Mucosa of descending colon (tissue), 3 donors: ENCODE data around the gene ASMTL. TPM values are rescaled to one million over a fixed set of nuclear protein-coding genes. Genes with fewer than 3 reads are reported as not detected.
"Not testable (repeated sequence)": the region's sequence is repeated elsewhere in the genome, so short reads cannot be mapped to it uniquely, and the experiment has no call there.

Experiments
- ATAC-seq: fragments of 200-7000 bp; cut with Tn5 transposase; one replicate; pipeline ENCODE4 v1.9.1; 2020; ENCODE audit warnings: mild to moderate bottlenecking, moderate library complexity
- DNase-seq, 3 donors: peaks; one replicate each; pipeline ENCODE4 v3.0.0-alpha.2; 2020
- H3K36me3 ChIP-seq: fragments of 200-600 bp; one replicate; pipeline ENCODE4 v1.8.0; 2021; ENCODE audit warnings: low read depth, mild to moderate bottlenecking
- H3K4me1 ChIP-seq: fragments of 200-600 bp; one replicate; pipeline ENCODE4 v1.8.0; 2021; ENCODE audit warnings: low read depth, mild to moderate bottlenecking
- H3K4me3 ChIP-seq: fragments of 200-600 bp; one replicate; pipeline ENCODE4 v1.8.0; 2021; ENCODE audit warnings: mild to moderate bottlenecking
- H3K9me3 ChIP-seq: fragments of 200-600 bp; one replicate; pipeline ENCODE4 v1.8.0; 2021; ENCODE audit warnings: mild to moderate bottlenecking
- intact Hi-C, 2 donors: fragments of 100-400 bp; cut with DNase I in 1 of 2; cut with micrococcal nuclease in 1 of 2; formaldehyde crosslinking; loops; one replicate each; pipeline versions ENCODE4 v1.11.0 to v1.11.1; 2022; cut with DNase I, micrococcal nuclease
- total RNA-seq, 3 donors: library from RNA; stranded (reverse); fragmentation: NEBNext Ultra II Directional in 2 of 3; extraction: Animal tissue kit (Norgen Biotek cat#: 25700) in 2 of 3; gene quantifications; one replicate each; pipeline versions ENCODE4 v1.2.1 to v1.2.4, GENCODE V29; 2021 to 2023
- TF ChIP-seq, protein P1 (sequence below): fragments of 200-600 bp; IDR thresholded peaks from one replicate; pipeline ENCODE4 v1.8.0; 2022; ENCODE audit warnings: antibody characterized with exemption, mild to moderate bottlenecking
- donor health status: DM: no; HTN: no; CAD: no; lungs with moderate emphysema.
- donor health status: DM: no; HTN: no; CAD: no.
- donor health status: DM: no; HTN: yes; CAD: no.

The ASMTL gene
- total RNA-seq, 3 donors from 2014 or later: 15.6 to 32.0 (median 18.8) TPM

DNA sequence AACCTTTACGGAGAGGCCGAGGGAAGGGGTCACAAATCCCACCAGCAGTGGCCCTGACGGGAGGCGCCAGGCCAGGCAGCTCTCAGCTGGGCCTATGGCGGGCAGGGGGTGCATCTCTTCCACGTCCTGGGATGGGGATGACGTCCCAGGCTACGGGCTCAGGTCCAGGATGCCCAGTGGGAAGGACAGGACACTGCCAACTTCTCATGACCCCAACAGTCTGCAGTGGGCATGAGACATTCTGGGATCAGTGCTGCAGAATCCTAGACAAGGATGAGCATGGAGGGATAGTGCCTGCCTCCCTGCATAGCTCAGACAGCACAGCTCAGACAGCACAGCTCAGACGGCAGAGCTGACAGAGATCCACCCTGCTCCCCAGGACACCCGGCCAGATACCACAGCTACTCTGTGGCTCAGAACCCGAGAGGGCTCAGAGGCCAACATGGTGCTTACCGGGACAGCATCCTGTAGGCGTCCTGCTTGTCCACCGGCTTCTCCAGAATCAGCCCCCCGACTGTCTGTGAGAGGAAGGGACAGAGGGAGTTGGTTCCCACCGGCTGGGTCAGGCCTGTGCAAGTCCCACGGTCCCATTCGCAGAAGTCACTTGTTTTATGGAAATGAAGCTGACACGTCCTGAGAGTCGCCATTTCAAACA is 17.3 kb downstream of the ASMTL start:
- Histone ChIP-seq H3K4me1 (no peaks in the 10 kb centered on the region), H3K36me3 (no peaks in the 10 kb centered on the region), H3K4me3 (no peak overlapping the region), H3K9me3 (no peaks in the 10 kb centered on the region)
- ATAC-seq (no peak), DNase-seq (peak in 2 of 3 donors; percentile 13 to 34)
- TF ChIP-seq, protein P1, sequence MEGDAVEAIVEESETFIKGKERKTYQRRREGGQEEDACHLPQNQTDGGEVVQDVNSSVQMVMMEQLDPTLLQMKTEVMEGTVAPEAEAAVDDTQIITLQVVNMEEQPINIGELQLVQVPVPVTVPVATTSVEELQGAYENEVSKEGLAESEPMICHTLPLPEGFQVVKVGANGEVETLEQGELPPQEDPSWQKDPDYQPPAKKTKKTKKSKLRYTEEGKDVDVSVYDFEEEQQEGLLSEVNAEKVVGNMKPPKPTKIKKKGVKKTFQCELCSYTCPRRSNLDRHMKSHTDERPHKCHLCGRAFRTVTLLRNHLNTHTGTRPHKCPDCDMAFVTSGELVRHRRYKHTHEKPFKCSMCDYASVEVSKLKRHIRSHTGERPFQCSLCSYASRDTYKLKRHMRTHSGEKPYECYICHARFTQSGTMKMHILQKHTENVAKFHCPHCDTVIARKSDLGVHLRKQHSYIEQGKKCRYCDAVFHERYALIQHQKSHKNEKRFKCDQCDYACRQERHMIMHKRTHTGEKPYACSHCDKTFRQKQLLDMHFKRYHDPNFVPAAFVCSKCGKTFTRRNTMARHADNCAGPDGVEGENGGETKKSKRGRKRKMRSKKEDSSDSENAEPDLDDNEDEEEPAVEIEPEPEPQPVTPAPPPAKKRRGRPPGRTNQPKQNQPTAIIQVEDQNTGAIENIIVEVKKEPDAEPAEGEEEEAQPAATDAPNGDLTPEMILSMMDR: no peak
- intact Hi-C loops: no loop called here

DNA sequence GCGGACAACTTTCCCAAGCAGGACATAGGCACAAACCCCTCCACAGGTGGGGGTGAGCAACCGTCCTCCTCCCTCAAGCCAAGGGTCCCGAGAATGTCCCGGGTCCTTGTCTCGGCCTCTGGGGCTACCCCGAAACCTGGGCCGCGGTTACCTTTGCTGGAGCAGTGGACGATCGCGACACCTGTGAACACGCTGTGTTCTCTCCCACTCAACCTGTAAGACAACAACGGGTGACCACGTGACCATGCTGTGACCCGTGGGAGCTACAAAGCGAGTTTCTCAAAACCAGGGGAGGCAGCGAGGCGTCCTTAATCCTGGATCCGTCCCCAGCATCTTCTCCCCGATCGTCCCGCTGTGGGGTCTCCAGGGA is 17.9 kb downstream of the ASMTL start:
- no peaks in the 10 kb centered on the region for H3K36me3 ChIP-seq
- intact Hi-C loops: no loop called here
- ATAC-seq: no peak
- no peak overlapping the region for H3K4me3 ChIP-seq
- TF ChIP-seq, protein P1: no peak
- H3K9me3 ChIP-seq: no peaks in the 10 kb centered on the region
- no peaks in the 10 kb centered on the region for H3K4me1 ChIP-seq
- peak in 1 of 3 donors; percentile 26 for DNase-seq

DNA sequence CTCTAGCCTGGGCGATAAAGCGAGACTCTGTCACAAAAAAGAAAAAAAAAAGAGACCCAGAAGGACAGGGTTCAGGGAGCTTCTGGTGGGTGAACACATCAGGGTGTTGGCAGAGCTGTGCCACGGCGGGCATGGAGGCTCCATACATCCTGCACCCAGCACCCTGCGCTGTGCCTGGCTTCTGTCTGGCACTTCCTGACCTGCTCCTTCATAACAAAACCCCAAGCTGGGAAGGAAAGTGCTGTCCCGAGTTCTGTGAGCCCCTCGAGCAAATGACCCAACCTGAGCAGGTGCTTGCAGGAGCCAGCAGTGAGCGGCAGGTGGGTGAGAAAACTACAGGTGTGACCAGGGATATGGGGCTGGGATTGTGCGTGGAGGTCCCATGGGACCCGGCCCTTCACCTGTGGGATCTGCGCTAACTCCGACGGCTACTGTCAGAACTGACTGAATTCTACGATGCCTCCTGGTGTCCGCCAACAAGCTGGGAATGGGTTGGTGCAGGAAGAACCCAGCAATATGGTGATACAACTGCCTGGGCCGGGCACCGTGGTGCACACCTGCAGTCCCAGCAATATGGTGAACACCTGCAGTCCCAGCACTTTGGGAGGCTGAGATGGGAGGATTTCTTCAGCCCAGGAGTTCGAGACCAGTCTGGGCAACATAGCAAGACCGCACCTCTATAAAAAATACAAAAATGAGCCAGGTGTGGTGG is 18.9 kb downstream of the ASMTL start:
- H3K9me3 ChIP-seq: no peaks in the 10 kb centered on the region
- H3K36me3 ChIP-seq: no peaks in the 10 kb centered on the region
- peak in 1 of 3 donors; percentile 28 for DNase-seq
- TF ChIP-seq, protein P1: no peak
- no peak overlapping the region for H3K4me3 ChIP-seq
- intact Hi-C loops: no loop called here
- no peak for ATAC-seq
- no peaks in the 10 kb centered on the region for H3K4me1 ChIP-seq

DNA sequence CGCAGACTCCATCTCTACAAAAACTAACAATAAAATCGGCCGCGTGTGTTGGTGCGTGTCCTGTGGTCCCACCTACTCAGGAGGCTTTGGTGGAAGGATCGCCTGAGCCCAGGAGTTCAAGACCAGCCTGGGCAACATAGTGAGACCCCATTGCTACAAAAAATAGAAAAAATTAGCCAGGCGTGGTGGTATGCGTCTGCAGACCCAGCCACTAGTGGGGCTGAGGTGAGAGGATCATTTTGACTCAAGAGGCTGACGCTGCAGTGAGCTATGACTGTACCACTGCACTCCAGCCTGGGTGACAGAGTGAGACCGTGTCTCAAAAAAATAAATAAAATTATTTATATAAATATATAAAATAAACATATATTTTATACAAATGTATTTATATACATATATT is 22.3 kb downstream of the ASMTL start:
- intact Hi-C loops: no loop called here
- no peaks in the 10 kb centered on the region for H3K4me1 ChIP-seq
- no peak overlapping the region for H3K4me3 ChIP-seq
- no peaks in the 10 kb centered on the region for H3K9me3 ChIP-seq
- TF ChIP-seq, protein P1: no peak
- no peak for DNase-seq
- ATAC-seq: no peak
- H3K36me3 ChIP-seq: no peaks in the 10 kb centered on the region

DNA sequence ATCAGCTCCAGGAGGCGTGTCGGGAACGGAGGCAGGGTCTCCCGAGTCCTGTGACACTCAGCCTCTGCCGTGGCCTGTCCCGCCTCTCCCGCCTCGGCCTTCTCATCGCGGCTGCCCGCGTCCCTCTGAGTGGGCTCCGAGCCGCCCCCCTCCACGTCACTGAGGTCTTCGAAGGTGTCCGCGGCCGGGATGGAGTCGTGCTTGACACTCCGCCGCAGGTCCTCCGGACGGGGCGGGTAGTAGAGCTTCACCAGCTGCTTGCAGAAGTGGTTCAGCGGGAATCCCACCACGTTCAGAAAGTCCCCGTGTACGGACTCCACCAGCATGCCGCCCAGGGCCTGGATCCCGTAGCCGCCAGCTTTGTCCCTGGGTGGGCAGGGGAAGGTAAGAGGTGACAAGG is 25.0 kb downstream of the ASMTL start:
- H3K4me3 ChIP-seq: no peak overlapping the region
- H3K4me1 ChIP-seq: no peaks in the 10 kb centered on the region
- peaks cover 4% of the 10 kb centered on the region for H3K9me3 ChIP-seq
- intact Hi-C loops: no loop called here
- ATAC-seq: no peak
- peak in 2 of 3 donors; percentile 14 to 41 for DNase-seq
- no peaks in the 10 kb centered on the region for H3K36me3 ChIP-seq
- TF ChIP-seq, protein P1: no peak

DNA sequence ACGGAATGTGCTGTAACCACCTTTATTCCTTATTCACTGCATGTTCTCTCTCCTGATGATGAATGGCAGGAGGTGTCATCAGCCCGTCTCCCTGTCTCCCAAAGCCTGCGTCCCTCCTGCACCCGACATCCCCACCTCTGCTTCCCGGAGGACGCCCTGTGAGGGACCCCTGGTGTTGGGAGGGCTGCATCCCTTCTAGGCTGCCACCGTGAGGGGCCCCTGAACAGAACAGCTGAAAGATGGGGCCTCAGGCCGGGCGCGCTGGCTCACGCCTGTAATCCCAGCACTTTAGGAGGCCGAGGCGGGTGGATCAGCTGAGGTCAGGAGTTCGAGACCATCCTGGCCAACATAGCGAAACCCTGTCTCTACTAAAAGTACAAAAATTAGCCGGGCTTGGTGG is 26.4 kb downstream of the ASMTL start:
- H3K4me1 ChIP-seq, intact Hi-C loops, H3K4me3 ChIP-seq, H3K36me3 ChIP-seq, ATAC-seq: not testable (repeated sequence)
- peaks cover 14% of the 10 kb centered on the region for H3K9me3 ChIP-seq
- peak in 2 of 3 donors; percentile 6 to 21 for DNase-seq
